TTC549 (cell line): Measurements from ENCODE around the gene MFSD12.

ENCODE experiments used
- FAIRE-seq: peaks from 2 replicates; lab custom pipeline; 2012; peaks lifted over from hg19 to GRCh38; lab: Jason Lieb, UNC

The MFSD12 gene

GRCh38 chr19:3557461-3558248 is at the start of gene MFSD12:
MFSD12 (minus strand) TSS chr19:3557586; CDS start chr19:3557403, 183 bp downstream.
- no peak for FAIRE-seq

- no peak for FAIRE-seq
Measured at GRCh38 chr19:3606690-3607289, 49.4 kb upstream of the MFSD12 start, which contains the start of gene TBXA2R. TBXA2R (minus strand) TSS chr19:3606875; CDS start chr19:3600634, 6,241 bp downstream.

- no peak for FAIRE-seq
Measured at GRCh38 chr19:3606174-3606689, 48.8 kb upstream of the MFSD12 start.

GRCh38 chr19:3605770-3606169 is 48.4 kb upstream of the MFSD12 start:
- no peak for FAIRE-seq

DNA sequence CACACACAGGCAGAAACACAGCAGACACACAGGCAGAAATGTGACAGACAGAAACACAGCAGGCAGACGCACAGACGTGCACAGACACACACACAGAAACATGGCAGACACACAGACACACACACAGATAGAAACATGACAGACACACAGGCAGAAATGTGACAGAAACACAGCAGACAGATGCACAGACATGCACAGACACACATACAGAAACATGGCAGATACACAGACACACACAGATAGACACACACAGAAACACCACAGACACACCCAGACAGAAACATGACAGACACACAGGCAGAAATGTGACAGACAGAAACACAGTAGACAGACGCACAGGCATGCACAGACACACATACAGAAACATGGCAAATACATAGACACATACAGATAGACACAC is 48.0 kb upstream of the MFSD12 start:
- FAIRE-seq: no peak

- no peak for FAIRE-seq
Measured at GRCh38 chr19:3604987-3605343, 47.6 kb upstream of the MFSD12 start.

DNA sequence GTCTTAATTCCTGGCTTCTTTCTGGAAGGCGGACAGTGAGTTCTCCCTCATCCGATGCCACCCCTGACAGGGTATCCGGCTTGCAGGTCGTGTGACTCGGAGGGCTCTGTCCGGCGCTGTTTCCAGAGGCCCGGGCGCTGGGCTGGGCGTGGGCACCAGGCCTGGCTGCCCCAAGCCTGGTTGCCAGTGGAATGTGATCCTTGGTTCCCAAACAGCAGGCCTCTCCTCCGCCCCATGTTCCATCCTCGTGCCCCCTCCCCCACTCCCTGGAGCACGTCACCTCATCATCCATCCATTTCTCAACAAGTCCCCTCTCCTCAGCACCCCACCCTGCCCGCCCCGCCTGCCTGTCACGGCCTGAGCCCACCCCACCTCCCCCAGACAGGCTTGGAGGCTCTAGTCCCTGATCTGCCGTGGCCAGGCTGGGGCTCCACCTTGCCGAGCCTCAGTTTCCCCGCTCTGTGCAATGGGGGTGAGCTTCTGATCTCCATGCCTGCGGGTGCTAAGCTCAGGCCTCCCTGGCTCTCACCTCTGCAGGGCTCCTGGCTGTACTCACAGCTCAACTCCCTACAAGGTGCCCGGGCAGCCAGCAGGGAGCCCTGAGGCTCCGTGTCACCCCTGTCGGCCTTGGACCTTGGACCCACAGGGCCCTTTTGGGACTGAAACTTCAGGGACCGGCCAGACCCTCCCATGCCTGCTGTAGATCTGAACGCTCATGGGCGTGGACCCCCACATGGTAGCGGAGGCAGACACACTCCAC is 47.0 kb upstream of the MFSD12 start:
- no peak for FAIRE-seq

DNA sequence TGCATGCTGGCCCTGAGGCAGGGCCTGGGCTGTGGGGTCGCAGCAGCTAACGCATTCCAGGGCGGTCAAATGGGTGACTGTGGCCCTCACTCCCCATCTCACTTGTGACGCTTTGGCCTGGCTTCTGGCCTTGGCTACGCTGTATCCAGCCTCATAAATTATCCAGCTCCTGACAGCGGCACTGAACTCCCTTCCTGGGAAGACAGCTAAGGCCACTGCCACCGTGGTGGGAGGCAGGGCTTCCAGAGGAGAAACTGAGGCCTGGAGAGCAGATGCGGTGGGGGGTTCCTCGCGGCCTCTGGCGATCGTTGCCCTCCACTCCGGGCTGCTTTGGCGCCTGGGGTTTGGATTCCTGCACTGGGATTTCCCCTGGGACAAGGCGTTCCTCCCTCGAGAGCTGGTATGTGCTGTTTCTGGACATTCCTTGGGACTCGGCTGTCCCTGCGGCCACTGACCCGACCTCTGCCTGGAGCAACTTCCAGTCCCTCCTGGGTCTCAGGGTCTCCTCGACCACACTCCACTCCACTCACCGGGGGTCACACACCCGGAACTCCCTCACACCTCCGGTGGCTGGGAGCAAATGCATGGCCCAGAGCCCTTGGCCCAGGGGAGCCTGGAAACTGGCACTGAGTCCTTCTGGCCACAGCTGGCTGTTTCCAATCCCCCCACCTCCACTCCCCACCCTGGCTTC is 45.9 kb upstream of the MFSD12 start:
- FAIRE-seq: no peak

DNA sequence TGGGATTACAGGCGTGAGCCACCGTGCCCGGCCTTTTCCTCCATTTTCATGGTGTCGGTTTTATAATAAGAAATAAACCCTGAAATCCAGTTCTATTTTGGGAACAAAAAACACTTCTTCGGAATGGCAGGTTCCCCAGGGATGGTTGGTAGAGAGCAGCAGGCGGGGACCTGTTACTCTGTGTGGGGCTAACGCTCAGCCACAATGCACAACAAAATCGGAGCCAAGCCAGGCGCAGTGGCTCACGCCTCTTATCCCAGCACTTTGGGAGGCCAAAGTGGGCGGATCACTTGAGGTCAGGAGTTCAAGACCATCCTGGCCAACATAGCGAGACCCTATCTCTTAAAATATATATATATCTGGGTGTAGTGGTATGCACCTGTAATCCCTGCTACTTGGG is 43.6 kb upstream of the MFSD12 start:
- FAIRE-seq: no peak

DNA sequence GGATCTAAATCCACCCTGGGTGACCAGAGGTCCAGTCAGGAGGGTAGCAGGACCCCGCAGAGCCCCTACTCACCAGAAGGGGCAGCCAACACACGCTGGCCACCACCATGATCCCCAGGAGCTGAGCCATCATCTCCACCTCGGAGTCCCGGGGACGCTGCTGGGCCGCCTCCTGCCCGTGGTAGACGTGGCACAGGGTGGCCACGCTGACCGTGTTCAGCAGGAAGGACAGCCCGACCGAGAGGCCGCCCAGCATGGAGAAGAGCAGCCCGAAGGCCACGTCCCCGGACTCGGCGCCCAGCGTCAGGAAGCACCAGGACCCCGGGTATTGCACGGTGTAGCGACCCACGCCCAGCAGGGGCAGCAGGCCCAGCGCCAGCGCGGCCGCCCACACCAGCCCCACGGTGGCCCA is 42.4 kb upstream of the MFSD12 start:
- no peak for FAIRE-seq

- no peak for FAIRE-seq
Measured at GRCh38 chr19:3595521-3596061, 38.2 kb upstream of the MFSD12 start.

GRCh38 chr19:3593156-3593555 is 35.8 kb upstream of the MFSD12 start:
- no peak for FAIRE-seq

- no peak for FAIRE-seq
Measured at GRCh38 chr19:3591876-3592613, 34.7 kb upstream of the MFSD12 start.

GRCh38 chr19:3590991-3591659 is 33.7 kb upstream of the MFSD12 start:
- no peak for FAIRE-seq

DNA sequence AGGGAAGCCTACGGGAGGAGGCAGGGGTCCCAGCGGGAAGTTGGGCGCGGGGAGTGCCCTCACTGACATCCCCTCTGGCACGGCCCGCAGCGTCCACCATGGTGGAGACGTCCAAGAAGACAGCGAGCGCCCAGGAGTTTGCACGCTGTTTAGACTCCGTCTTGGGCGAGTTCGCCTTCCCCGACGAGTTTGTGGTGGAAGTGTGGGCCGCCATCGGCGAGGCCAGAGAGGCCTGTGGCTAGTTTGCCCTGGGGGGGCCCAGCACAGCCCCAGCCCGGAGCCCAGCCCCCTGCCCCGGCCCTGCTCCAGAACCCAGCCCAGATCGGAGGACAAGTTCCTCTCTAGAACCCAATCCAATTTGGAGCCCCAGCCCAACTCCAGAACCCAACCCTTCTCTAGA is 32.6 kb upstream of the MFSD12 start:
- no peak for FAIRE-seq

GRCh38 chr19:3589439-3589838 is 32.1 kb upstream of the MFSD12 start:
- FAIRE-seq: no peak

- FAIRE-seq: no peak
Measured at GRCh38 chr19:3586707-3587346, 29.4 kb upstream of the MFSD12 start.

GRCh38 chr19:3586127-3586626 is 28.8 kb upstream of the MFSD12 start:
- FAIRE-seq: no peak

- no peak for FAIRE-seq
Measured at GRCh38 chr19:3585301-3586126, 28.1 kb upstream of the MFSD12 start, which contains the start of gene GIPC3. GIPC3 (plus strand) TSS chr19:3585478; CDS start chr19:3585598, 120 bp downstream.
